Measurements from ENCODE around the gene OR10H2.

DNA sequence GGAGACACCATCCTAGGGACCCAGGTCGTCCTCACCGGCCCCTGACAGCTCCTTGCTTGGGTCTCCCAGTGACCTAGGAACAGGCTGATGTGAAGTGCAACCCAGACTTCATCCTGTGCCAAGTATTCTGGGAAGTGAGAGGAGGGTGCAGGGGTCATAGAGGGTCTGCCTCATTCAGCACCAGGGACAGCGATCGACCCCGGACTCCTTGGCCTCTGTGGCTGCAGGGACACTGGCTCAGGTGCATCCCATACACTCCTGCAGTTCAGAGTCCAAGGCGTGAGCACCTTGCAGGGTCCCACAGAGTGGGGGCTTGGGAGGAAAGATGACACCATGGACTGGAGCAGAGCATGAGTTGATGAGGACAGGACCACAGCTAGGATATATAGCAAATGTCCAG lies 10.0 kb upstream of the OR10H2 start:
- TF ChIP-seq, protein P1, sequence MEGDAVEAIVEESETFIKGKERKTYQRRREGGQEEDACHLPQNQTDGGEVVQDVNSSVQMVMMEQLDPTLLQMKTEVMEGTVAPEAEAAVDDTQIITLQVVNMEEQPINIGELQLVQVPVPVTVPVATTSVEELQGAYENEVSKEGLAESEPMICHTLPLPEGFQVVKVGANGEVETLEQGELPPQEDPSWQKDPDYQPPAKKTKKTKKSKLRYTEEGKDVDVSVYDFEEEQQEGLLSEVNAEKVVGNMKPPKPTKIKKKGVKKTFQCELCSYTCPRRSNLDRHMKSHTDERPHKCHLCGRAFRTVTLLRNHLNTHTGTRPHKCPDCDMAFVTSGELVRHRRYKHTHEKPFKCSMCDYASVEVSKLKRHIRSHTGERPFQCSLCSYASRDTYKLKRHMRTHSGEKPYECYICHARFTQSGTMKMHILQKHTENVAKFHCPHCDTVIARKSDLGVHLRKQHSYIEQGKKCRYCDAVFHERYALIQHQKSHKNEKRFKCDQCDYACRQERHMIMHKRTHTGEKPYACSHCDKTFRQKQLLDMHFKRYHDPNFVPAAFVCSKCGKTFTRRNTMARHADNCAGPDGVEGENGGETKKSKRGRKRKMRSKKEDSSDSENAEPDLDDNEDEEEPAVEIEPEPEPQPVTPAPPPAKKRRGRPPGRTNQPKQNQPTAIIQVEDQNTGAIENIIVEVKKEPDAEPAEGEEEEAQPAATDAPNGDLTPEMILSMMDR (IDR thresholded peaks at IDR 0.05) = no peak
- TF ChIP-seq POLR2A (IDR thresholded peaks at IDR 0.05) = no peak
